HL-60 (cell line): ENCODE data around the gene CFAP100.

Source experiments
- GABPA ChIP-seq: IDR thresholded peaks from 2 replicates; pipeline ENCODE4 v1.6.1; 2012; ENCODE audit warnings: low read depth
- POLR2AphosphoS5 ChIP-seq: IDR thresholded peaks from 2 replicates; pipeline ENCODE4 v1.6.1; 2012; ENCODE audit warnings: low read depth
- SPI1 ChIP-seq: IDR thresholded peaks from 2 replicates; pipeline ENCODE4 v1.6.1; 2012; ENCODE audit warnings: low read depth, mild to moderate bottlenecking, borderline replicate concordance
- TF ChIP-seq, protein P1 (sequence below): IDR thresholded peaks from 2 replicates; pipeline ENCODE4 v1.6.1; 2012; ENCODE audit warnings: low read depth; ENCODE audit not compliant: insufficient replicate concordance
- TF ChIP-seq, protein P2 (sequence below): IDR thresholded peaks from one replicate; pipeline ENCODE4 v1.5.1; 2011; ENCODE audit warnings: low read length, control low read depth, inconsistent platforms; ENCODE audit not compliant: insufficient read depth

DNA sequence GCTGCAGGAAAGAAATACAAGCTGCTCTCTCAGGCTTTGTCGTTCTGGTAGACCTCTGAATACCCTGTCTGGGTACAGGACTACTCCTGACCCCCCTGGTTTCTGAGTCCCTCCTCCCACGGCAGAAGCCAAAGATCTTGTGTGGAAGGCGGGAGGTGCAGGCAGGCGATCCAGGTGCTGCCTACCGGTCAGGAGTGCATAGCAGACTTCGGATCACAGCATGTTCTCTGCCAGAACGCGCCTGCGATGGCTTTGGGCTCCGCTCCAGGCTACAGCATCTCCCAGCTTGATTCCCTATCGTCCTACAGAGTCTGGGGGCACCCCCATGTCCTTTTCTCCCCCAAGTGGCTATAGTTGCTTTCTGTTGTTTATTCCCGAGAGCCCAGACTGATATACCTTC, 2.5 kb upstream of the CFAP100 start:
- TF ChIP-seq, protein P1, sequence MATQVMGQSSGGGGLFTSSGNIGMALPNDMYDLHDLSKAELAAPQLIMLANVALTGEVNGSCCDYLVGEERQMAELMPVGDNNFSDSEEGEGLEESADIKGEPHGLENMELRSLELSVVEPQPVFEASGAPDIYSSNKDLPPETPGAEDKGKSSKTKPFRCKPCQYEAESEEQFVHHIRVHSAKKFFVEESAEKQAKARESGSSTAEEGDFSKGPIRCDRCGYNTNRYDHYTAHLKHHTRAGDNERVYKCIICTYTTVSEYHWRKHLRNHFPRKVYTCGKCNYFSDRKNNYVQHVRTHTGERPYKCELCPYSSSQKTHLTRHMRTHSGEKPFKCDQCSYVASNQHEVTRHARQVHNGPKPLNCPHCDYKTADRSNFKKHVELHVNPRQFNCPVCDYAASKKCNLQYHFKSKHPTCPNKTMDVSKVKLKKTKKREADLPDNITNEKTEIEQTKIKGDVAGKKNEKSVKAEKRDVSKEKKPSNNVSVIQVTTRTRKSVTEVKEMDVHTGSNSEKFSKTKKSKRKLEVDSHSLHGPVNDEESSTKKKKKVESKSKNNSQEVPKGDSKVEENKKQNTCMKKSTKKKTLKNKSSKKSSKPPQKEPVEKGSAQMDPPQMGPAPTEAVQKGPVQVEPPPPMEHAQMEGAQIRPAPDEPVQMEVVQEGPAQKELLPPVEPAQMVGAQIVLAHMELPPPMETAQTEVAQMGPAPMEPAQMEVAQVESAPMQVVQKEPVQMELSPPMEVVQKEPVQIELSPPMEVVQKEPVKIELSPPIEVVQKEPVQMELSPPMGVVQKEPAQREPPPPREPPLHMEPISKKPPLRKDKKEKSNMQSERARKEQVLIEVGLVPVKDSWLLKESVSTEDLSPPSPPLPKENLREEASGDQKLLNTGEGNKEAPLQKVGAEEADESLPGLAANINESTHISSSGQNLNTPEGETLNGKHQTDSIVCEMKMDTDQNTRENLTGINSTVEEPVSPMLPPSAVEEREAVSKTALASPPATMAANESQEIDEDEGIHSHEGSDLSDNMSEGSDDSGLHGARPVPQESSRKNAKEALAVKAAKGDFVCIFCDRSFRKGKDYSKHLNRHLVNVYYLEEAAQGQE: no peak
- TF ChIP-seq, protein P2, sequence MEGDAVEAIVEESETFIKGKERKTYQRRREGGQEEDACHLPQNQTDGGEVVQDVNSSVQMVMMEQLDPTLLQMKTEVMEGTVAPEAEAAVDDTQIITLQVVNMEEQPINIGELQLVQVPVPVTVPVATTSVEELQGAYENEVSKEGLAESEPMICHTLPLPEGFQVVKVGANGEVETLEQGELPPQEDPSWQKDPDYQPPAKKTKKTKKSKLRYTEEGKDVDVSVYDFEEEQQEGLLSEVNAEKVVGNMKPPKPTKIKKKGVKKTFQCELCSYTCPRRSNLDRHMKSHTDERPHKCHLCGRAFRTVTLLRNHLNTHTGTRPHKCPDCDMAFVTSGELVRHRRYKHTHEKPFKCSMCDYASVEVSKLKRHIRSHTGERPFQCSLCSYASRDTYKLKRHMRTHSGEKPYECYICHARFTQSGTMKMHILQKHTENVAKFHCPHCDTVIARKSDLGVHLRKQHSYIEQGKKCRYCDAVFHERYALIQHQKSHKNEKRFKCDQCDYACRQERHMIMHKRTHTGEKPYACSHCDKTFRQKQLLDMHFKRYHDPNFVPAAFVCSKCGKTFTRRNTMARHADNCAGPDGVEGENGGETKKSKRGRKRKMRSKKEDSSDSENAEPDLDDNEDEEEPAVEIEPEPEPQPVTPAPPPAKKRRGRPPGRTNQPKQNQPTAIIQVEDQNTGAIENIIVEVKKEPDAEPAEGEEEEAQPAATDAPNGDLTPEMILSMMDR: no peak
- TF ChIP-seq POLR2AphosphoS5: no peak
- TF ChIP-seq GABPA: no peak
- no peak for TF ChIP-seq SPI1
